Tibial nerve (tissue), 4 donors: ENCODE measurements around the gene PTPRJ. TPM values are rescaled to one million over a fixed set of nuclear protein-coding genes. Genes with fewer than 3 reads are reported as not detected.
A peak's percentile ranks its signal among the peaks of the same experiment; 100 is the strongest.

ENCODE experiments used
- DNase-seq, 2 donors: peaks; one replicate each; pipeline ENCODE4 v3.0.0-alpha.2; 2019; ENCODE audit warnings: low spot score in 2 of 2
- H3K27ac ChIP-seq, 4 donors: fragments of 200-600 bp; sonication (generic) in 3 of 4; one replicate each; pipeline ENCODE4 v1.5.1; 2017 to 2019; ENCODE audit warnings: mild to moderate bottlenecking in 1 of 4
- H3K27me3 ChIP-seq, 2 donors: fragments of 200-600 bp; sonication (generic) in 1 of 2; one replicate each; pipeline versions ENCODE4 v1.5.1 to v1.6.0; 2017 to 2019
- H3K36me3 ChIP-seq, 3 donors: fragments of 200-600 bp; sonication (generic); one replicate each; pipeline ENCODE4 v1.5.1; 2018 to 2019
- H3K4me1 ChIP-seq, 4 donors: fragments of 200-600 bp; sonication (generic) in 3 of 4; one replicate each; pipeline ENCODE4 v1.5.1; 2017 to 2019
- H3K4me3 ChIP-seq, 4 donors: fragments of 200-600 bp; sonication (generic) in 3 of 4; one replicate each; pipeline ENCODE4 v1.5.1; 2017 to 2019; ENCODE audit warnings: mild to moderate bottlenecking in 1 of 4, moderate library complexity in 1 of 4
- H3K9me3 ChIP-seq, 4 donors: fragments of 200-600 bp; sonication (generic) in 3 of 4; one replicate each; pipeline ENCODE4 v1.5.1; 2017 to 2019
- EP300 ChIP-seq, 2 donors: sonication (generic); formaldehyde crosslinking; IDR thresholded peaks; one replicate each; pipeline ENCODE4 v1.6.1; 2017; ENCODE audit warnings: antibody characterized with exemption in 2 of 2, mild to moderate bottlenecking in 1 of 2
- POLR2A ChIP-seq, 2 donors: fragments of 450-650 bp; IDR thresholded peaks; one replicate each; pipeline ENCODE4 v1.6.1; 2017; ENCODE audit warnings: antibody characterized with exemption in 2 of 2, mild to moderate bottlenecking in 2 of 2, moderate library complexity in 2 of 2
- WGBS, 2 donors: methylation state at CpG; one replicate each; pipeline ENCODE4 v1.1.5; 2018; 5-methylcytosine and 5-hydroxymethylcytosine counted together
- total RNA-seq, 4 donors: library from RNA; depleted of rRNA; stranded (reverse); fragments of >200 nt; gene quantifications; one replicate each; pipeline ENCODE4 v1.1.0, GENCODE V29; 2016
- TF ChIP-seq, protein P1 (sequence below), 5 experiments: fragments of 200-600 bp in 3 of 5; fragments of 450-650 bp in 2 of 5; sonication (generic) in 3 of 5; IDR thresholded peaks; one replicate each; pipeline ENCODE4 v1.5.1; 2016 to 2019; ENCODE audit warnings: antibody characterized with exemption in 5 of 5, mild to moderate bottlenecking in 3 of 5, moderate library complexity in 2 of 5

The PTPRJ gene
- total RNA-seq, 4 donors from 2014 or later: 20.5 to 24.3 (median 22.3) TPM

DNA sequence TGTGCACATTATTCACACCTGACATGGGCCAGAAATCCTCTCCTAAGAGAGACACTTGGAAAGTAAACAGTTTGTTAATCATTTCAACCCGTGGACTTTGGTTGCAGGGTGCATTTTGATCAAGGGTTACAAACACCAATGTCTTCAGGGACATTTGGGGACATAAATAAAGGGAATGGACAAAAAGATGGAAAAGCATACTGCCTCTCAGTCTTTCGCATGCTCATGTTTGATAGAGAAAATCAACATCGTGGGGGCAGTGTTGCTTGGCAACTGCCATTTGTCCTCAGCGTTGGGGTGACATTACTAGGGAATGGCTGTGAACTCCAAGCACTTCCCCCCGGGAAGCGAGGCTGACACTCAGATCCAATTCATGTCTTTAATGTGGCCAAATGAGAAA is 121.6 kb downstream of the PTPRJ start:
- Histone ChIP-seq H3K27me3 (no peaks in the 10 kb centered on the region), H3K36me3 (no peaks in the 10 kb centered on the region), H3K4me1 (peaks cover 0 to 88% (median 49%) of the 10 kb centered on the region in 4 donors), H3K9me3 (no peaks in the 10 kb centered on the region), H3K27ac (peak overlapping the region in 3 of 4 donors; percentile 30 to 88 (median 45)), H3K4me3 (no peak overlapping the region)
- DNase-seq: no peak
- TF ChIP-seq EP300 (IDR thresholded peaks at IDR 0.05) (peak in 1 of 2 donors; percentile 30), POLR2A (IDR thresholded peaks at IDR 0.05) (no peak)
- WGBS, 2 donors: 33 to 35% methylated on average over 6 of the region's 6 CpGs

DNA sequence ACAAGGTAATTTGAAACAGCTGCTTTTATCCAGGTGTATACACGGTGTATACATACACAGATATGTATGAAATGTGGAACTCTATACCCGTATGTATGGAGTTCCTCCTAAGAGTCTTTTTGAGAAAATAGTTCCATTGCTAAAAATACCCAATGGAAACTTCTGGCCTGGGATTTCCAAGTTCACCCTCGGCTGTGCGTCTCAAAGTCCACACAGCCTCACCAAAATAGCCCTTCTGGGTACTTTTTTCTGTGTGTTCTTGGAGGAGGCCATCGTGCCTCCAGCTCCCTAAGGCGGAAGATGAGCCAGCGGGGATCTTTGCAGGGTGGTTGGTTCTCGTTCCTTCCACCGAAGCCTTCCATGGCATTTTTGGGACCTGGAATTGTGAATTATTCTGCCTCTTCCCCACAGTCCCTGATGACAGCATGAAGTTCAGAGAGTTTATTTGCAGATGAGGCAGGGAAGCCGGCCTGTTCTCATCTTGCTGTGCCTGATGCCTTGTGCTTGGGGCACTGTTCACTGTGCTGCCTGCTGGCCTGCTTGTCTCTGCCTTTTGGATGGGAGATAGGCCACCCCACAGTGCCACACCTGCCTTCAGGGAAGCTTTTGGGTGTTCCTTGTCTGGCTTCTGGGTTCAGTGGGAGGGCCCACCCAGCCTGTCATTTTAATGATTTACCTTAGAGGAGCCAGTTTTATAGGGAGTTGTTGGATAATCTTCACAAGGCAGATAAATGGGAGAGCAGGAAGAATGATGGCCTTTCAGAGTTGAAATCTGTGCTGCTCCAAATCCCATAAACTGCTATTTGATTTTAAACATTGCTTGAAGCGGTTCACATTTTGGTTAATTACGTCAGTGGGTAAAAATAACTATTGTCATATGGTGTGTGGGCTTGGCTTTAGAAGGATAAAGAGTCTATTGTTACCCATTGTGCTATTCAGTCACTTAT is 123.5 kb downstream of the PTPRJ start:
- TF ChIP-seq, protein P1, sequence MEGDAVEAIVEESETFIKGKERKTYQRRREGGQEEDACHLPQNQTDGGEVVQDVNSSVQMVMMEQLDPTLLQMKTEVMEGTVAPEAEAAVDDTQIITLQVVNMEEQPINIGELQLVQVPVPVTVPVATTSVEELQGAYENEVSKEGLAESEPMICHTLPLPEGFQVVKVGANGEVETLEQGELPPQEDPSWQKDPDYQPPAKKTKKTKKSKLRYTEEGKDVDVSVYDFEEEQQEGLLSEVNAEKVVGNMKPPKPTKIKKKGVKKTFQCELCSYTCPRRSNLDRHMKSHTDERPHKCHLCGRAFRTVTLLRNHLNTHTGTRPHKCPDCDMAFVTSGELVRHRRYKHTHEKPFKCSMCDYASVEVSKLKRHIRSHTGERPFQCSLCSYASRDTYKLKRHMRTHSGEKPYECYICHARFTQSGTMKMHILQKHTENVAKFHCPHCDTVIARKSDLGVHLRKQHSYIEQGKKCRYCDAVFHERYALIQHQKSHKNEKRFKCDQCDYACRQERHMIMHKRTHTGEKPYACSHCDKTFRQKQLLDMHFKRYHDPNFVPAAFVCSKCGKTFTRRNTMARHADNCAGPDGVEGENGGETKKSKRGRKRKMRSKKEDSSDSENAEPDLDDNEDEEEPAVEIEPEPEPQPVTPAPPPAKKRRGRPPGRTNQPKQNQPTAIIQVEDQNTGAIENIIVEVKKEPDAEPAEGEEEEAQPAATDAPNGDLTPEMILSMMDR (IDR thresholded peaks at IDR 0.05): no peak
- TF ChIP-seq EP300 (IDR thresholded peaks at IDR 0.05): peak in 1 of 2 donors; percentile 41
- Histone ChIP-seq H3K27me3 (no peaks in the 10 kb centered on the region), H3K4me1 (peaks cover 0 to 94% (median 60%) of the 10 kb centered on the region in 4 donors), H3K27ac (peak overlapping the region; percentile 59 to 88 (median 70)), H3K4me3 (no peak overlapping the region), H3K36me3 (no peaks in the 10 kb centered on the region), H3K9me3 (no peaks in the 10 kb centered on the region)
- 51 to 59% methylated on average over 12 of the region's 12 CpGs for WGBS, 2 donors
- no peak for DNase-seq

DNA sequence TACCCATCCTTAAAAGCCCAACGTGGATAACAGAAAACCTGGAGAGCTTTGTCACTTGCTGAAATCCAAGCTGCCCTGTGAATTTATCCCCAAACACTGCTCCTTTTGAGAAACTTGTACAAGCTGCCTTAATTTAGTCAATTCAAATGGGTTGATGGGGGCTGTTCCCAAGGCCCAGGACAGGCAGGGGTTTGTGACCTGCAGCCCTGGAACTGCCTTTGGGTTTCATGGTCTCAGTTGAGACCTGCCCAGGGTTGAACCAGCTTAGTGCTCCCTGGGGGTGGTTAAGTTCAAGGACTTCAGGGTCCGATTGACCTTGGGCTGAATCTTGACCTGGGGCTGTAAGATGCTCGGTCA is 124.2 kb downstream of the PTPRJ start:
- no peak overlapping the region for H3K4me3 ChIP-seq
- H3K9me3 ChIP-seq: no peaks in the 10 kb centered on the region
- peaks cover 0 to 98% (median 65%) of the 10 kb centered on the region in 4 donors for H3K4me1 ChIP-seq
- no peak for DNase-seq
- H3K27me3 ChIP-seq: no peaks in the 10 kb centered on the region
- TF ChIP-seq POLR2A (IDR thresholded peaks at IDR 0.05) (no peak), EP300 (IDR thresholded peaks at IDR 0.05) (no peak)
- TF ChIP-seq, protein P1 (IDR thresholded peaks at IDR 0.05): no peak
- peak overlapping the region; percentile 41 to 88 (median 66) for H3K27ac ChIP-seq
- WGBS, 2 donors: 58 to 63% methylated on average over 3 of the region's 3 CpGs
- no peaks in the 10 kb centered on the region for H3K36me3 ChIP-seq

DNA sequence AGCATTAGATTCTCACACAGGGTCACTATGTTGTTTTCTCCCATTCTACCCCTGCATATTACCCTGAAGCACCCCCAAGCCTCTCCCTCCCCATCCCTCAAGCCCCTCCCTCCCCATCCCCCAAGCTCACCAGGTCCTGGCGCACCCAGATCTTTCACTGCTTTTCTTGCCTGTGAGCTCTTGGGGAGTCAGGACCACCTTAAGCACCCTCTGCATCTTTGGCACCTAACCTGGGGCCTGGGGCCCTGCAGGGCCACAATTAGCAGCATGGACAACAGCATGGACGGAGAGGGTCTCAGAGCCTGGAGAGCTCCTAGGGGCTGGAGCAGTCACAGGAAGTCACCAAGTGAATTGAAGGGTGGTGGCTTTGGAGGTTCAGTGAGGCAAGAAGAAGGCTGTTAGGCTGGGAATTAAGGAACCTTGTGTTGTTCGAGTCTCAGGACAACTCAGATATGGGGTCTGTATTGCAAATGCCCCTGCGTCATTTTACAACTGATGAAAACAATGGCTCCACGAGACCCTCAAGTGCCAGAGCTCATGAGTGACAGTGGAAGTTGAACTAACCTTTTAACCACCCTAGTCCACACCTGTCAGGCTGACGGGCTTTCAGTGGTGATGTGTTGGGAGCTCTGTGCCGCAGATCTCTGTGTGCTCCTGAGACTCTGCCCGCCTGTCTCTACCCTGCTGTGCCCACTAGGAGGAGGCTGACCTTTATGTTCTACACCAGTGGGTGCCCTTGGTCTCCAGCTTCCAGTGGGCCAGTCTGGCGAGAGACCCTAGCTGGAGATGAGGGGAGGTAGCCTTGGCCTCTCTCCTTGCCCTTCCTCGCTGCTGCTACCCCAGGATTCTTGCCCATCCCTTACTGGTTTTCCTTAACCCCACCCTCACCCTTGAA is 125.0 kb downstream of the PTPRJ start:
- no peak for TF ChIP-seq EP300 (IDR thresholded peaks at IDR 0.05)
- TF ChIP-seq POLR2A (IDR thresholded peaks at IDR 0.05): no peak
- TF ChIP-seq, protein P1 (IDR thresholded peaks at IDR 0.05): no peak
- WGBS, 2 donors: 83 to 90% methylated on average over 10 of the region's 10 CpGs

DNA sequence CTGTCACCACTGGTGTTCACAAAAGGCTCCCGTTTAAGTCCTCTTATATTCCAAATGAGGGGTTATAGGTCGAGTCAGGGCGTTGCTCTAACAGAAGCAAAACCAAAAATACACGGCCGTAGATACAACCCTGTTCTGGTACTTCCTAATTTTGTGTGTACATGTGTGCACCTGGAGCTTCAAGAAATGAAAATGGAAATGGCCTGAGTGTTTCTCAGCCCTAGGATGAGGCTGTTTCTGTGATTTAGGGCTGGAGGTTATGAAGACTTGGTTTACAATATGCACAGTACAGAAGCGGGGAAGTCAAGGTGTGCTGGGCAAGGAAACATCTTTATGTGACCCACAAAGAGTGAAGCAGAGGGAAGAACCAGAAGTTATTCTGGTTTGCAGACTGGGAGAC is 125.8 kb downstream of the PTPRJ start:
- no peak for TF ChIP-seq EP300 (IDR thresholded peaks at IDR 0.05)
- TF ChIP-seq, protein P1 (IDR thresholded peaks at IDR 0.05): no peak
- no peak for TF ChIP-seq POLR2A (IDR thresholded peaks at IDR 0.05)
- Histone ChIP-seq H3K4me3 (no peak overlapping the region), H3K27ac (peak overlapping the region in 2 of 4 donors; percentile 74 to 88), H3K9me3 (no peaks in the 10 kb centered on the region), H3K36me3 (no peaks in the 10 kb centered on the region), H3K4me1 (peaks cover 0 to 90% (median 62%) of the 10 kb centered on the region in 4 donors), H3K27me3 (no peaks in the 10 kb centered on the region)
- WGBS, 2 donors: 59 to 65% methylated on average over 6 of the region's 6 CpGs
- no peak for DNase-seq

More for the DNA sequence above, 125.0 kb downstream of the PTPRJ start:
- Histone ChIP-seq H3K9me3 (no peaks in the 10 kb centered on the region), H3K27ac (peak overlapping the region in 3 of 4 donors; percentile 41 to 88 (median 74)), H3K36me3 (no peaks in the 10 kb centered on the region), H3K4me3 (no peak overlapping the region), H3K4me1 (peaks cover 0 to 98% (median 69%) of the 10 kb centered on the region in 4 donors), H3K27me3 (no peaks in the 10 kb centered on the region)
- no peak for DNase-seq
